ENCODE data around the gene SAC3D1. TPM values are rescaled to one million over a fixed set of nuclear protein-coding genes. Genes with fewer than 3 reads are reported as not detected.

SAC3D1 gene
- total RNA-seq, 1 donor, result 10.4 TPM

DNA sequence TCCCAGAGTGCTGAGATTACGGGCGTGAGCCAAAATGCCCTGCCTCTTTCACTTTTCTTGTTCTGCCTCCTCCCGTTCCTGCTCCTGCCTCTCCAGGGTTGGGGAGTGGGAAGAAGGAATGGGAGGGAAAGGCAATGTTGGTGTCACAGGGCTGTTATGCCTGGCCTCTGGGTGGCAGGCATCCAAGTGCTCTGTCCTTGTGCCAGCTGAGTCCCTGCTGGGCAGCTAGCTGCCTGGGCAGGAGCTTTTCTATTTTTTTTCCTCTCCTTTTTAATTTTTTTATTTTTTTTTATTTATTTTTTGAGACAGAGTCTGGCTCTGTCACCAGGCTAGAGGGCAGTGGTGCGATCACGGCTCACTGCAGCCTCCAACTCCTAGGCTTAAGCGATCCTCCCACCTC lies 4.1 kb upstream of the SAC3D1 start:
- TF ChIP-seq, protein P1, sequence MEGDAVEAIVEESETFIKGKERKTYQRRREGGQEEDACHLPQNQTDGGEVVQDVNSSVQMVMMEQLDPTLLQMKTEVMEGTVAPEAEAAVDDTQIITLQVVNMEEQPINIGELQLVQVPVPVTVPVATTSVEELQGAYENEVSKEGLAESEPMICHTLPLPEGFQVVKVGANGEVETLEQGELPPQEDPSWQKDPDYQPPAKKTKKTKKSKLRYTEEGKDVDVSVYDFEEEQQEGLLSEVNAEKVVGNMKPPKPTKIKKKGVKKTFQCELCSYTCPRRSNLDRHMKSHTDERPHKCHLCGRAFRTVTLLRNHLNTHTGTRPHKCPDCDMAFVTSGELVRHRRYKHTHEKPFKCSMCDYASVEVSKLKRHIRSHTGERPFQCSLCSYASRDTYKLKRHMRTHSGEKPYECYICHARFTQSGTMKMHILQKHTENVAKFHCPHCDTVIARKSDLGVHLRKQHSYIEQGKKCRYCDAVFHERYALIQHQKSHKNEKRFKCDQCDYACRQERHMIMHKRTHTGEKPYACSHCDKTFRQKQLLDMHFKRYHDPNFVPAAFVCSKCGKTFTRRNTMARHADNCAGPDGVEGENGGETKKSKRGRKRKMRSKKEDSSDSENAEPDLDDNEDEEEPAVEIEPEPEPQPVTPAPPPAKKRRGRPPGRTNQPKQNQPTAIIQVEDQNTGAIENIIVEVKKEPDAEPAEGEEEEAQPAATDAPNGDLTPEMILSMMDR (IDR thresholded peaks at IDR 0.05; ENCODE audit: insufficient read depth, low read depth, low read length), result no peak
- DNase-seq (ENCODE audit: low read depth), result no peak
- H3K4me3 ChIP-seq (ENCODE audit: low read depth, low read length), result no peak overlapping the region

DNA sequence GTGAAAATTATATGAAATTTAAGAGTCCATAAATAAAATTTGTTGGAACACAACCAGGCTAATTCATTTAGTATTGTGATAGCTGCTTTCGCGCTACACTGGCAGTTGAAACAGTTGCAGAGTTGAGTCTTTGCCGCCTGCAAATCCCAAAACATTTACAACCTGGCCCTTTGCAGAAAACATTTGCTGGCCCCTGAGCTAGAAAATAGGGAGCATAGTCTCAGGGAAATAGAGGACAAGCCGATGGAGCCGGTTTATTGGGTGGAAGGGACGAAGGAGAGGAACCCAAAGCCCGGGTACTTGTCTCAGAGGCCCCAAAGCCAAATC lies 527 bp upstream of the SAC3D1 start:
- no peak for DNase-seq (ENCODE audit: low read depth)
- TF ChIP-seq, protein P1 (IDR thresholded peaks at IDR 0.05; ENCODE audit: insufficient read depth, low read depth, low read length), result no peak
- peak overlapping the region; percentile 75 for H3K4me3 ChIP-seq (ENCODE audit: low read depth, low read length)

DNA sequence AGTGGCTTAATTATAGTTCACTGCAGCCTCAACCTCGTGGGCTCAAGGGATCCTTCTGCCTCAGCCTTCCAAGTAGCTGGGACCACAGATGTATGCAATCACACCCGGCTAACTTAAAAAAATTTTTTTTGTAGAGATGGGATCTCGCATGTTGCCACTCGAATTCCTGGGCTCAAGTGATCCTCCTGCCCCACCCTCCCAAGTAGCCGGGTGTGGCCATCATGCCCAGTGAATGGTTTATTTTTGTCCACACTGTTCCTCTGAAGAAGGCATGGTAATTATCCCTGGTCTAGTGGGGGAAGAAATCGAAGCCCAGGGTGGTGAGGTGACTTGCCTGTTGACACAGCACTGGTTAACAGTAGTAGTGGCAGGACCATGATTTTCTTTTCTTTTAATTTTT lies 1.9 kb downstream of the SAC3D1 start:
- H3K4me3 ChIP-seq (ENCODE audit: low read depth, low read length), result no peak overlapping the region
- TF ChIP-seq, protein P1 (IDR thresholded peaks at IDR 0.05; ENCODE audit: insufficient read depth, low read depth, low read length), result no peak
- DNase-seq (ENCODE audit: low read depth), result no peak

GRCh38 chr11:65043881-65044501 lies 3.0 kb downstream of the SAC3D1 start:
- no peak for DNase-seq (ENCODE audit: low read depth)
- no peak overlapping the region for H3K4me3 ChIP-seq (ENCODE audit: low read depth, low read length)
- TF ChIP-seq, protein P1 (IDR thresholded peaks at IDR 0.05; ENCODE audit: insufficient read depth, low read depth, low read length), result no peak

DNA sequence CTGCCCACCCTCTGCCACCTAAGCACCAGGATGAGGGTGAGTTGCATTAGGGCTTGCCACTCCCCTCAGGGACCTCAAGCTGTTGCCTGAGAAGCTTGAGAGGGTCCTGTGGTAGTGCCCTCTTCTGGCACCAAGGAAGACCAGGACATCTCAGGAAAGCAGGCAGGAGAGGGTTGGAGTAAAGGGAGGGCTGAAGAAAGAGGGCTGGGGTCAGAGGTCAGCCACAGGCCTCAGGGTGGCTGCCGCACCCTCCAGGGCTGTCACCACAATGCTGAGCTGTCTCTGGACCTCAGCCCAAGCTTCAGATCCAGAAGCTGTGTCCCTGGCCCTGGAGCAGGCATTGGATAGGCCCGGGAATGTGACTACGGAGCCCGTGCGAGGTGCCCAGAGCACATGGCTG lies 4.1 kb downstream of the SAC3D1 start:
- DNase-seq (ENCODE audit: low read depth), result no peak
- no peak overlapping the region for H3K4me3 ChIP-seq (ENCODE audit: low read depth, low read length)
- TF ChIP-seq, protein P1 (IDR thresholded peaks at IDR 0.05; ENCODE audit: insufficient read depth, low read depth, low read length), result no peak

- H3K4me3 ChIP-seq (ENCODE audit: low read depth, low read length), result no peak overlapping the region
- DNase-seq (ENCODE audit: low read depth), result no peak
- TF ChIP-seq, protein P1 (IDR thresholded peaks at IDR 0.05; ENCODE audit: insufficient read depth, low read depth, low read length), result no peak
These were observed 4.7 kb downstream of the SAC3D1 start for GRCh38 chr11:65045728-65046127.

Data from fibroblast of villous mesenchyme (primary cell).